ENCODE measurements around the gene PRKAB1. TPM values are rescaled to one million over a fixed set of nuclear protein-coding genes. Genes with fewer than 3 reads are reported as not detected.
"Not testable (repeated sequence)": the region's sequence is repeated elsewhere in the genome, so short reads cannot be mapped to it uniquely, and the experiment has no call there.

The PRKAB1 gene
- total RNA-seq, 1 donor = 10.2 TPM

GRCh38 chr12:119649202-119649808 lies 18.6 kb upstream of the PRKAB1 start:
- no peaks in the 10 kb centered on the region for H3K9me3 ChIP-seq (ENCODE audit: low read depth, low read length)
- H3K4me1 ChIP-seq (ENCODE audit: insufficient read depth, low read length) = no peaks in the 10 kb centered on the region
- H3K4me3 ChIP-seq (ENCODE audit: low read length) = no peak overlapping the region
- no peaks in the 10 kb centered on the region for H3K27me3 ChIP-seq (ENCODE audit: insufficient read depth, low read length)

GRCh38 chr12:119652665-119653064 lies 15.3 kb upstream of the PRKAB1 start:
- H3K9me3 ChIP-seq (ENCODE audit: low read depth, low read length) = no peaks in the 10 kb centered on the region
- no peaks in the 10 kb centered on the region for H3K4me1 ChIP-seq (ENCODE audit: insufficient read depth, low read length)
- no peak overlapping the region for H3K4me3 ChIP-seq (ENCODE audit: low read length)
- no peaks in the 10 kb centered on the region for H3K27me3 ChIP-seq (ENCODE audit: insufficient read depth, low read length)

- not testable (repeated sequence) for H3K4me3 ChIP-seq (ENCODE audit: low read length); H3K27me3 ChIP-seq (ENCODE audit: insufficient read depth, low read length); H3K9me3 ChIP-seq (ENCODE audit: low read depth, low read length); H3K4me1 ChIP-seq (ENCODE audit: insufficient read depth, low read length)
These were observed 10.9 kb upstream of the PRKAB1 start for GRCh38 chr12:119657001-119657400.

GRCh38 chr12:119658166-119658565 lies 9.8 kb upstream of the PRKAB1 start:
- not testable (repeated sequence) for H3K4me1 ChIP-seq (ENCODE audit: insufficient read depth, low read length); H3K9me3 ChIP-seq (ENCODE audit: low read depth, low read length); H3K27me3 ChIP-seq (ENCODE audit: insufficient read depth, low read length); H3K4me3 ChIP-seq (ENCODE audit: low read length)

- Histone ChIP-seq H3K4me1 (ENCODE audit: insufficient read depth, low read length) (peaks cover 6% of the 10 kb centered on the region), H3K9me3 (ENCODE audit: low read depth, low read length) (no peaks in the 10 kb centered on the region), H3K4me3 (ENCODE audit: low read length) (no peak overlapping the region), H3K27me3 (ENCODE audit: insufficient read depth, low read length) (no peaks in the 10 kb centered on the region)
These were observed 8.5 kb upstream of the PRKAB1 start for GRCh38 chr12:119659289-119659897.

GRCh38 chr12:119660076-119660475 lies 7.9 kb upstream of the PRKAB1 start:
- H3K9me3 ChIP-seq (ENCODE audit: low read depth, low read length) = no peaks in the 10 kb centered on the region
- no peaks in the 10 kb centered on the region for H3K27me3 ChIP-seq (ENCODE audit: insufficient read depth, low read length)
- H3K4me3 ChIP-seq (ENCODE audit: low read length) = no peak overlapping the region
- peaks cover 6% of the 10 kb centered on the region for H3K4me1 ChIP-seq (ENCODE audit: insufficient read depth, low read length)

- Histone ChIP-seq H3K4me1 (ENCODE audit: insufficient read depth, low read length) (peaks cover 18% of the 10 kb centered on the region), H3K9me3 (ENCODE audit: low read depth, low read length) (no peaks in the 10 kb centered on the region), H3K4me3 (ENCODE audit: low read length) (no peak overlapping the region), H3K27me3 (ENCODE audit: insufficient read depth, low read length) (no peaks in the 10 kb centered on the region)
These were observed 6.1 kb upstream of the PRKAB1 start for GRCh38 chr12:119661882-119662281.

GRCh38 chr12:119664642-119665041 lies 3.3 kb upstream of the PRKAB1 start:
- Histone ChIP-seq H3K27me3 (ENCODE audit: insufficient read depth, low read length) (no peaks in the 10 kb centered on the region), H3K9me3 (ENCODE audit: low read depth, low read length) (no peaks in the 10 kb centered on the region), H3K4me3 (ENCODE audit: low read length) (no peak overlapping the region), H3K4me1 (ENCODE audit: insufficient read depth, low read length) (peaks cover 36% of the 10 kb centered on the region)

- H3K4me3 ChIP-seq (ENCODE audit: low read length) = no peak overlapping the region
- no peaks in the 10 kb centered on the region for H3K27me3 ChIP-seq (ENCODE audit: insufficient read depth, low read length)
- peaks cover 38% of the 10 kb centered on the region for H3K4me1 ChIP-seq (ENCODE audit: insufficient read depth, low read length)
These were observed 2.6 kb upstream of the PRKAB1 start for GRCh38 chr12:119665164-119665929.

GRCh38 chr12:119666226-119666795 lies 1.6 kb upstream of the PRKAB1 start:
- Histone ChIP-seq H3K4me1 (ENCODE audit: insufficient read depth, low read length) (peaks cover 39% of the 10 kb centered on the region), H3K4me3 (ENCODE audit: low read length) (no peak overlapping the region), H3K27me3 (ENCODE audit: insufficient read depth, low read length) (no peaks in the 10 kb centered on the region), H3K9me3 (ENCODE audit: low read depth, low read length) (no peaks in the 10 kb centered on the region)

More at GRCh38 chr12:119665164-119665929, 2.6 kb upstream of the PRKAB1 start:
- H3K9me3 ChIP-seq (ENCODE audit: low read depth, low read length) = no peaks in the 10 kb centered on the region

GRCh38 chr12:119666900-119667576 lies 895 bp upstream of the PRKAB1 start:
- H3K27me3 ChIP-seq (ENCODE audit: insufficient read depth, low read length) = no peaks in the 10 kb centered on the region
- H3K4me3 ChIP-seq (ENCODE audit: low read length) = peak overlapping the region; percentile 94

GRCh38 chr12:119668324-119668841 lies 450 bp downstream of the PRKAB1 start:
- Histone ChIP-seq H3K4me3 (ENCODE audit: low read length) (peak overlapping the region; percentile 94), H3K4me1 (ENCODE audit: insufficient read depth, low read length) (peaks cover 49% of the 10 kb centered on the region), H3K9me3 (ENCODE audit: low read depth, low read length) (no peaks in the 10 kb centered on the region), H3K27me3 (ENCODE audit: insufficient read depth, low read length) (no peaks in the 10 kb centered on the region)

More at GRCh38 chr12:119666900-119667576, 895 bp upstream of the PRKAB1 start:
- no peaks in the 10 kb centered on the region for H3K9me3 ChIP-seq (ENCODE audit: low read depth, low read length)
- peaks cover 39% of the 10 kb centered on the region for H3K4me1 ChIP-seq (ENCODE audit: insufficient read depth, low read length)

- Histone ChIP-seq H3K4me3 (ENCODE audit: low read length) (no peak overlapping the region), H3K9me3 (ENCODE audit: low read depth, low read length) (no peaks in the 10 kb centered on the region), H3K4me1 (ENCODE audit: insufficient read depth, low read length) (peaks cover 56% of the 10 kb centered on the region), H3K27me3 (ENCODE audit: insufficient read depth, low read length) (no peaks in the 10 kb centered on the region)
These were observed 2.0 kb downstream of the PRKAB1 start for GRCh38 chr12:119669744-119670472.

- Histone ChIP-seq H3K9me3 (ENCODE audit: low read depth, low read length) (no peaks in the 10 kb centered on the region), H3K27me3 (ENCODE audit: insufficient read depth, low read length) (no peaks in the 10 kb centered on the region), H3K4me3 (ENCODE audit: low read length) (no peak overlapping the region), H3K4me1 (ENCODE audit: insufficient read depth, low read length) (peaks cover 54% of the 10 kb centered on the region)
These were observed 3.1 kb downstream of the PRKAB1 start for GRCh38 chr12:119671070-119671469.

Data from mononuclear cell (primary cell).